Bronchial epithelial cell (primary cell): Measurements from ENCODE around the gene WNT9A. TPM values are rescaled to one million over a fixed set of nuclear protein-coding genes. Genes with fewer than 3 reads are reported as not detected.

ENCODE experiments used
- DNase-seq: peaks from one replicate; pipeline ENCODE4 v3.0.0-alpha.2; 2010; ENCODE audit warnings: low read depth
- FAIRE-seq: peaks from 2 replicates; lab custom pipeline; 2011; peaks lifted over from hg19 to GRCh38; lab: Jason Lieb, UNC
- H3K27me3 ChIP-seq: 2 replicates; pipeline ENCODE4 v1.5.1; 2011; ENCODE audit warnings: low read length; ENCODE audit not compliant: control insufficient read depth, insufficient read depth
- H3K36me3 ChIP-seq: 2 replicates; pipeline ENCODE4 v1.5.1; 2011; ENCODE audit warnings: low read length; ENCODE audit not compliant: control insufficient read depth, insufficient read depth
- H3K4me3 ChIP-seq: 2 replicates; pipeline ENCODE4 v1.5.1; 2011; ENCODE audit warnings: mild to moderate bottlenecking, low read depth, low read length, control low read depth
- CTCF ChIP-seq: IDR thresholded peaks from 2 replicates; pipeline ENCODE4 v1.5.1; 2011; ENCODE audit warnings: mild to moderate bottlenecking, moderate library complexity, low read length, control low read depth, inconsistent platforms; ENCODE audit not compliant: insufficient read depth, severe bottlenecking
- total RNA-seq: library from RNA; depleted of rRNA; stranded (reverse); fragments of >200 nt; gene quantifications from 2 replicates; pipeline ENCODE4 v1.2.1, GENCODE V29; 2014

Gene WNT9A
- total RNA-seq, 1 donor from 2014 or later, result 4.2 TPM

- no peak overlapping the region for H3K4me3 ChIP-seq
- H3K36me3 ChIP-seq, result no peaks in the 10 kb centered on the region
- no peak for FAIRE-seq
These were observed 41.1 kb downstream of the WNT9A start for GRCh38 chr1:227906550-227907071.

GRCh38 chr1:227905573-227906487, 41.9 kb downstream of the WNT9A start:
- DNase-seq (no peak), FAIRE-seq (no peak)
- TF ChIP-seq CTCF, result no peak
- Histone ChIP-seq H3K4me3 (no peak overlapping the region), H3K36me3 (no peaks in the 10 kb centered on the region), H3K27me3 (no peaks in the 10 kb centered on the region)

More at GRCh38 chr1:227906550-227907071, 41.1 kb downstream of the WNT9A start:
- H3K27me3 ChIP-seq, result no peaks in the 10 kb centered on the region
- DNase-seq, result no peak
- TF ChIP-seq CTCF, result no peak

- DNase-seq (no peak), FAIRE-seq (no peak)
- H3K4me3 ChIP-seq, result no peak overlapping the region
- no peaks in the 10 kb centered on the region for H3K36me3 ChIP-seq
- H3K27me3 ChIP-seq, result no peaks in the 10 kb centered on the region
- TF ChIP-seq CTCF, result no peak
These were observed 43.0 kb downstream of the WNT9A start for GRCh38 chr1:227904541-227905335.

GRCh38 chr1:227903614-227904501, 43.9 kb downstream of the WNT9A start:
- no peak for DNase-seq
- Histone ChIP-seq H3K4me3 (no peak overlapping the region), H3K27me3 (no peaks in the 10 kb centered on the region), H3K36me3 (no peaks in the 10 kb centered on the region)
- FAIRE-seq, result no peak
- no peak for TF ChIP-seq CTCF

DNA sequence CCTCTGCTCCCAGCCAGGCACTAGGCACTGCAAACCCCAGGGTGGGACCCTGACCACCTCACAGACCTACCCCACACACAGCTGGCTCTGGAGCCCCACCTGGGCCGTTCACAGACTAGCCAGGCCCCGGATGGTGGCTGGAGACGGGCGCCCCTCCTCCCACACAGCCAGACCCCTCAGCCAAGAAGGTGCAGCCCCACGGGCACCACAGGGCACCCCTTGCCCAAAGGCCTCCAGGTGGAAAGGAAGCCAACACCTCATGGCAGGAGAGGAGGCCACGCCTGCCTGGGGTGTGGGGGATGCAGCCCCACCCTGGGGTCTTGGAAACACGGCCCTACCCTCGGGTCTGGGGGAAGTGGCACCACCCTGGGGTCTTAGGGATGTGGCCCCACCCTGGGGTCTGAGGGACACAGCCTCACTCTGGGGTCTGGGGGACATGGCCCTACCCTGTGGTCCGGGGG, 44.6 kb downstream of the WNT9A start:
- FAIRE-seq (no peak), DNase-seq (no peak)
- TF ChIP-seq CTCF, result no peak
- no peaks in the 10 kb centered on the region for H3K36me3 ChIP-seq
- H3K27me3 ChIP-seq, result no peaks in the 10 kb centered on the region
- no peak overlapping the region for H3K4me3 ChIP-seq
